GM12878 (cell line): ENCODE measurements around the gene NPAS3.

Source experiments
- CHD2 ChIP-seq: IDR thresholded peaks from 2 replicates; pipeline ENCODE4 v1.6.1; 2011; ENCODE audit warnings: low read depth, low read length, improper control_type of control experiment, borderline replicate concordance
- CTCF ChIP-seq, 3 experiments: IDR thresholded peaks in 2 of 3; conservative IDR thresholded peaks in 1 of 3; 2 replicates each; pipeline ENCODE4 v1.5.1; 2011; ENCODE audit warnings: low read depth in 3 of 3, low read length in 3 of 3, mild to moderate bottlenecking in 3 of 3, control low read depth in 2 of 3, moderate library complexity in 2 of 3, inconsistent platforms in 1 of 3, mixed read lengths in 1 of 3; ENCODE audit not compliant: control insufficient read depth in 2 of 3, insufficient read depth in 1 of 3; ENCODE audit errors: extremely low read depth in 1 of 3
- EP300 ChIP-seq, 2 experiments: fragments of 150-350 bp in 1 of 2; IDR thresholded peaks; 2 replicates each; pipeline ENCODE4 v1.6.1; 2011 to 2012; ENCODE audit warnings: low read depth in 2 of 2, low read length in 2 of 2, borderline replicate concordance in 1 of 2, improper control_type of control experiment in 1 of 2, inconsistent platforms in 1 of 2; ENCODE audit not compliant: control insufficient read depth in 1 of 2
- GABPA ChIP-seq: IDR thresholded peaks from 2 replicates; pipeline ENCODE4 v1.6.1; 2014; ENCODE audit warnings: antibody characterized with exemption, low read depth, mild to moderate bottlenecking, inconsistent platforms
- PAX5 ChIP-seq: IDR thresholded peaks from 2 replicates; pipeline ENCODE4 v1.6.1; 2011; ENCODE audit warnings: low read depth, low read length, borderline replicate concordance
- POLR2A ChIP-seq: IDR thresholded peaks from 2 replicates; pipeline ENCODE4 v1.6.1; 2011; ENCODE audit warnings: low read depth, mild to moderate bottlenecking, low read length
- ZZZ3 ChIP-seq: IDR thresholded peaks from 2 replicates; pipeline ENCODE4 v1.6.1; 2011; ENCODE audit warnings: low read depth; ENCODE audit not compliant: control insufficient read depth, insufficient read length

GRCh38 chr14:33163600-33163999 is 224.9 kb downstream of the NPAS3 start:
- TF ChIP-seq CTCF (IDR thresholded peaks at IDR 0.05 in 2 of 3, conservative IDR thresholded peaks at IDR 0.05 in 1 of 3; ENCODE audit: control insufficient read depth in 2 of 3, extremely low read depth in 1 of 3, insufficient read depth in 1 of 3, low read depth in 3 of 3, low read length in 3 of 3) = no peak
- TF ChIP-seq GABPA = no peak
- no peak for TF ChIP-seq PAX5
- TF ChIP-seq EP300 (IDR thresholded peaks at IDR 0.05; ENCODE audit: borderline replicate concordance in 1 of 2, control insufficient read depth in 1 of 2, low read depth in 2 of 2, low read length in 2 of 2) = no peak
- no peak for TF ChIP-seq CHD2
- TF ChIP-seq POLR2A = no peak
- no peak for TF ChIP-seq ZZZ3
